ENCODE data around the gene MEI4.

GRCh38 chr6:77893391-77893790, 240.6 kb downstream of the MEI4 start:
- TF ChIP-seq CTCF (CRISPR knock-in tag; IDR thresholded peaks at IDR 0.05) (no peak), CREB1 (IDR thresholded peaks at IDR 0.05) (no peak), CREB1 (CRISPR knock-in tag; IDR thresholded peaks at IDR 0.05) (no peak), NFE2L1 (CRISPR knock-in tag; IDR thresholded peaks at IDR 0.05; ENCODE audit: borderline replicate concordance) (no peak), CEBPB (IDR thresholded peaks at IDR 0.05; ENCODE audit: borderline replicate concordance, low read depth, low read length) (no peak), RAD21 (CRISPR knock-in tag; IDR thresholded peaks at IDR 0.05) (no peak), SP5 (CRISPR knock-in tag; IDR thresholded peaks at IDR 0.05; ENCODE audit: borderline replicate concordance, low read depth) (no peak), EP300 (IDR thresholded peaks at IDR 0.05; ENCODE audit: low read depth in 2 of 2, low read length in 2 of 2) (no peak), EP300 (CRISPR knock-in tag; IDR thresholded peaks at IDR 0.05; ENCODE audit: borderline replicate concordance) (no peak), CHCHD3 (CRISPR knock-in tag; IDR thresholded peaks at IDR 0.05) (no peak)

All from HepG2 (cell line).